Thyroid gland (tissue), 4 donors: Measurements from ENCODE around the gene ADPRHL1. TPM values are rescaled to one million over a fixed set of nuclear protein-coding genes. Genes with fewer than 3 reads are reported as not detected.
"Not testable (repeated sequence)": the region's sequence is repeated elsewhere in the genome, so short reads cannot be mapped to it uniquely, and the experiment has no call there.

Experiments used
- DNase-seq, 2 donors: peaks; one replicate each; pipeline ENCODE4 v3.0.0-alpha.2; 2019
- H3K27ac ChIP-seq, 3 donors: fragments of 200-600 bp; sonication (generic); 1 replicate in 2 of 3; 2 replicates in 1 of 3; pipeline ENCODE4 v1.5.1; 2016 to 2019; ENCODE audit warnings: mild to moderate bottlenecking in 1 of 3, moderate library complexity in 1 of 3
- H3K27me3 ChIP-seq: fragments of 200-600 bp; sonication (generic); one replicate; pipeline ENCODE4 v1.5.1; 2019
- H3K36me3 ChIP-seq, 2 donors: fragments of 200-600 bp; sonication (generic); one replicate each; pipeline ENCODE4 v1.5.1; 2016 to 2019
- H3K4me1 ChIP-seq, 2 donors: fragments of 200-600 bp; sonication (generic); one replicate each; pipeline ENCODE4 v1.5.1; 2017 to 2019
- H3K4me3 ChIP-seq, 3 donors: fragments of 200-600 bp; sonication (generic); replicated peaks in 1 of 3; 1 replicate in 2 of 3; 2 replicates in 1 of 3; pipeline ENCODE4 v1.5.1; 2016; ENCODE audit warnings: mild to moderate bottlenecking in 1 of 3
- H3K9me3 ChIP-seq: fragments of 200-600 bp; sonication (generic); one replicate; pipeline ENCODE4 v1.5.1; 2017
- CTCF ChIP-seq, 6 experiments: fragments of 200-600 bp in 3 of 6; fragments of 450-650 bp in 3 of 6; sonication (generic) in 3 of 6; IDR thresholded peaks; one replicate each; pipeline ENCODE4 v1.5.1; 2016 to 2019; ENCODE audit warnings: antibody characterized with exemption in 6 of 6, mild to moderate bottlenecking in 2 of 6, inconsistent platforms in 1 of 6, moderate library complexity in 1 of 6
- POLR2A ChIP-seq, 2 donors: fragments of 450-650 bp; IDR thresholded peaks; one replicate each; pipeline ENCODE4 v1.6.1; 2017; ENCODE audit warnings: antibody characterized with exemption in 2 of 2, mild to moderate bottlenecking in 2 of 2, moderate library complexity in 1 of 2
- WGBS, 2 donors: methylation state at CpG; one replicate each; pipeline ENCODE4 v1.1.5; 2017; 5-methylcytosine and 5-hydroxymethylcytosine counted together
- intact Hi-C: fragments of 100-400 bp; cut with DNase I; formaldehyde crosslinking; loops from one replicate; pipeline ENCODE4 v1.15.1; 2023
- total RNA-seq, 4 donors: library from RNA; depleted of rRNA; stranded (reverse); fragments of >200 nt; gene quantifications; one replicate each; pipeline ENCODE4 v1.2.3, GENCODE V29; 2016

Gene ADPRHL1
- total RNA-seq, 4 donors from 2014 or later: 0.20 to 2.0 (median 1.0) TPM

GRCh38 chr13:113383089-113383488, 70.2 kb downstream of the ADPRHL1 start:
- TF ChIP-seq CTCF (IDR thresholded peaks at IDR 0.05) (no peak), POLR2A (IDR thresholded peaks at IDR 0.05) (no peak)
- Histone ChIP-seq H3K9me3 (no peaks in the 10 kb centered on the region), H3K27me3 (no peaks in the 10 kb centered on the region), H3K36me3 (no peaks in the 10 kb centered on the region), H3K27ac (no peak overlapping the region), H3K4me1 (no peaks in the 10 kb centered on the region), H3K4me3 (no peak overlapping the region)
- intact Hi-C loops: no loop called here
- WGBS, 2 donors: 93 to 98% methylated on average over 9 of the region's 9 CpGs
- no peak for DNase-seq

- H3K9me3 ChIP-seq, H3K4me3 ChIP-seq, H3K27me3 ChIP-seq, H3K27ac ChIP-seq, intact Hi-C loops, DNase-seq, H3K36me3 ChIP-seq, H3K4me1 ChIP-seq: not testable (repeated sequence)
- WGBS, 2 donors: 93 to 98% methylated on average over 2 of the region's 2 CpGs
Measured at GRCh38 chr13:113382542-113382941, 70.7 kb downstream of the ADPRHL1 start.

- H3K27ac ChIP-seq: no peak overlapping the region
- no peaks in the 10 kb centered on the region for H3K4me1 ChIP-seq
- no peaks in the 10 kb centered on the region for H3K36me3 ChIP-seq
- H3K27me3 ChIP-seq: no peaks in the 10 kb centered on the region
- no peaks in the 10 kb centered on the region for H3K9me3 ChIP-seq
- no peak for TF ChIP-seq POLR2A (IDR thresholded peaks at IDR 0.05)
- TF ChIP-seq CTCF (IDR thresholded peaks at IDR 0.05): no peak
- intact Hi-C loops: no loop called here
- no peak for DNase-seq
- WGBS, 2 donors: 90 to 93% methylated on average over 10 of the region's 10 CpGs
- no peak overlapping the region for H3K4me3 ChIP-seq
Measured at GRCh38 chr13:113378825-113379224, 74.5 kb downstream of the ADPRHL1 start.

- no peak for DNase-seq
Measured at GRCh38 chr13:113374511-113375175, 78.6 kb downstream of the ADPRHL1 start.

GRCh38 chr13:113373811-113374485, 79.3 kb downstream of the ADPRHL1 start:
- DNase-seq: no peak
- 82 to 84% methylated on average over 15 to 17 of the region's 20 CpGs for WGBS, 2 donors
- TF ChIP-seq POLR2A (IDR thresholded peaks at IDR 0.05) (no peak), CTCF (IDR thresholded peaks at IDR 0.05) (no peak)
- intact Hi-C loops: no loop called here
- Histone ChIP-seq H3K4me3 (no peak overlapping the region), H3K27ac (no peak overlapping the region), H3K36me3 (no peaks in the 10 kb centered on the region), H3K4me1 (no peaks in the 10 kb centered on the region), H3K9me3 (no peaks in the 10 kb centered on the region), H3K27me3 (no peaks in the 10 kb centered on the region)

More at GRCh38 chr13:113374511-113375175, 78.6 kb downstream of the ADPRHL1 start:
- H3K27me3 ChIP-seq: no peaks in the 10 kb centered on the region
- no peak overlapping the region for H3K4me3 ChIP-seq
- H3K4me1 ChIP-seq: no peaks in the 10 kb centered on the region
- no peak for TF ChIP-seq CTCF (IDR thresholded peaks at IDR 0.05)
- intact Hi-C loops: no loop called here
- H3K36me3 ChIP-seq: no peaks in the 10 kb centered on the region
- H3K27ac ChIP-seq: no peak overlapping the region
- WGBS, 2 donors: 82 to 86% methylated on average over 6 to 8 of the region's 8 CpGs
- no peaks in the 10 kb centered on the region for H3K9me3 ChIP-seq

- H3K4me1 ChIP-seq, H3K36me3 ChIP-seq, H3K4me3 ChIP-seq, DNase-seq, H3K9me3 ChIP-seq, H3K27me3 ChIP-seq, H3K27ac ChIP-seq, intact Hi-C loops: not testable (repeated sequence)
- 96% methylated on average over 3 of the region's 3 CpGs for WGBS, 2 donors
Measured at GRCh38 chr13:113371701-113372100, 81.6 kb downstream of the ADPRHL1 start.
